ENCODE measurements around the gene BIN1. TPM values are rescaled to one million over a fixed set of nuclear protein-coding genes. Genes with fewer than 3 reads are reported as not detected.

BIN1 gene
- total RNA-seq, 1 experiment from 2014 or later = 58.6 TPM

GRCh38 chr2:127061375-127062273, 45.3 kb downstream of the BIN1 start:
- Histone ChIP-seq H3K27me3 (ENCODE audit: control insufficient read depth, insufficient read depth, low read length) (no peaks in the 10 kb centered on the region), H3K4me1 (ENCODE audit: control insufficient read depth, insufficient read depth, low read length) (peaks cover 22% of the 10 kb centered on the region), H3K4me3 (ENCODE audit: low read depth in 2 of 2, low read length in 2 of 2) (no peak overlapping the region), H3K27ac (ENCODE audit: low read length) (no peak overlapping the region), H3K36me3 (ENCODE audit: control insufficient read depth, insufficient read depth, low read length) (no peaks in the 10 kb centered on the region), H3K9me3 (ENCODE audit: control insufficient read depth, insufficient read depth, low read depth, low read length) (no peaks in the 10 kb centered on the region)
- intact Hi-C loops (cut with micrococcal nuclease; ENCODE audit: unreplicated experiment) (loop anchor here (10.0 kb wide), 1 partner anchor 113 kb away; no protein-coding TSS in a partner anchor), in situ Hi-C loops (cut with HindIII; ENCODE audit: low pct_unique_long_range_greater_than_20kb, low sequenced_read_pairs) (no loop called here)
- BruUV-seq (replicated peaks) = no TSS peak
- TF ChIP-seq POLR2AphosphoS5 (IDR thresholded peaks at IDR 0.05; ENCODE audit: low read depth, low read length) (no peak), TCF7L2 (IDR thresholded peaks at IDR 0.05; ENCODE audit: low read depth, low read length) (0 out of 2 replicates have a peak, but pooled peaks have one; percentile 29), SIN3A (IDR thresholded peaks at IDR 0.05; ENCODE audit: borderline replicate concordance, insufficient read depth, low read depth, low read length) (no peak), CTCF (IDR thresholded peaks at IDR 0.05) (no peak)
- TF ChIP-seq, protein P1, sequence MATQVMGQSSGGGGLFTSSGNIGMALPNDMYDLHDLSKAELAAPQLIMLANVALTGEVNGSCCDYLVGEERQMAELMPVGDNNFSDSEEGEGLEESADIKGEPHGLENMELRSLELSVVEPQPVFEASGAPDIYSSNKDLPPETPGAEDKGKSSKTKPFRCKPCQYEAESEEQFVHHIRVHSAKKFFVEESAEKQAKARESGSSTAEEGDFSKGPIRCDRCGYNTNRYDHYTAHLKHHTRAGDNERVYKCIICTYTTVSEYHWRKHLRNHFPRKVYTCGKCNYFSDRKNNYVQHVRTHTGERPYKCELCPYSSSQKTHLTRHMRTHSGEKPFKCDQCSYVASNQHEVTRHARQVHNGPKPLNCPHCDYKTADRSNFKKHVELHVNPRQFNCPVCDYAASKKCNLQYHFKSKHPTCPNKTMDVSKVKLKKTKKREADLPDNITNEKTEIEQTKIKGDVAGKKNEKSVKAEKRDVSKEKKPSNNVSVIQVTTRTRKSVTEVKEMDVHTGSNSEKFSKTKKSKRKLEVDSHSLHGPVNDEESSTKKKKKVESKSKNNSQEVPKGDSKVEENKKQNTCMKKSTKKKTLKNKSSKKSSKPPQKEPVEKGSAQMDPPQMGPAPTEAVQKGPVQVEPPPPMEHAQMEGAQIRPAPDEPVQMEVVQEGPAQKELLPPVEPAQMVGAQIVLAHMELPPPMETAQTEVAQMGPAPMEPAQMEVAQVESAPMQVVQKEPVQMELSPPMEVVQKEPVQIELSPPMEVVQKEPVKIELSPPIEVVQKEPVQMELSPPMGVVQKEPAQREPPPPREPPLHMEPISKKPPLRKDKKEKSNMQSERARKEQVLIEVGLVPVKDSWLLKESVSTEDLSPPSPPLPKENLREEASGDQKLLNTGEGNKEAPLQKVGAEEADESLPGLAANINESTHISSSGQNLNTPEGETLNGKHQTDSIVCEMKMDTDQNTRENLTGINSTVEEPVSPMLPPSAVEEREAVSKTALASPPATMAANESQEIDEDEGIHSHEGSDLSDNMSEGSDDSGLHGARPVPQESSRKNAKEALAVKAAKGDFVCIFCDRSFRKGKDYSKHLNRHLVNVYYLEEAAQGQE (IDR thresholded peaks at IDR 0.05; ENCODE audit: insufficient read depth in 1 of 2, low read depth in 2 of 2, low read length in 1 of 2) = no peak
- ATAC-seq (no peak), DNase-seq (ENCODE audit: low read depth, low spot score) (no peak)
- ChIA-PET CTCF (no interaction called here), POLR2A (no interaction called here)

DNA sequence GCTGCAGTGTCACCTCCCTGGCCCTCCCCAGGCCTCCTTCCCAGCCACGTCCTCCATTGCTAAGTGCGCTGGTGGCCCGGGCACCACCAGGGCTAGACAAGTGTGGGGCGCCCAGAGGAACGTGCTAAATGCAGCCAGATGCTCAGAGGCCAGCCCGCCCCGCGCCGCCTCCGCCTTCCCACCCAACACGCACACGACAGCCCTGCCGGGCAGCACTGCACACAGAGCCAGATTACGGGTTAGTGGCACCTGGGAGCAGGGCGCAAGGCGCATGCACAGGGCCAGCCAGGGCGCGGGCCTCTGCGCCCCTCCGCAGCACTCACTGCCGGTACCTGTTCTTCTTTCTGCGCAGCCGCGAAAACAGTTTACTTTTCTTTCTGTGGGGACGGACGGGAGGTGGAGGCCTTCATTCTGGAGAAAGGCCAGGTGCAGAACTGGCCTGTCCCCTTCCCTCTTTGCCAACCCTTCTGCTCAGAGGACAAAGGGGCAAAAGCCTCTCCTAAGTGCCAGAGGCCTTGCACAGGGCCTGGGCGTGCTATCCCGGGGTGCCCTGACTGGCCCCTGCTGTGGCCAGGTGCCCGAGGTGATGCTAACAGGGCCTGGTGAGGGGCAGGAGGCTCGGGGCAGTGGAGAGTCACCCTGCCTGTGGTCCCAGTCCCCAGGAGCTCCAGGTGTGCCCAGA, 46.5 kb downstream of the BIN1 start:
- intact Hi-C loops (cut with micrococcal nuclease; ENCODE audit: unreplicated experiment) = loop anchor here (10.0 kb wide), 1 partner anchor 114 kb away; no protein-coding TSS in a partner anchor
- ChIA-PET POLR2A (no interaction called here), CTCF (no interaction called here)
- Histone ChIP-seq H3K9me3 (ENCODE audit: control insufficient read depth, insufficient read depth, low read depth, low read length) (no peaks in the 10 kb centered on the region), H3K4me1 (ENCODE audit: control insufficient read depth, insufficient read depth, low read length) (peaks cover 18% of the 10 kb centered on the region), H3K4me3 (ENCODE audit: low read depth in 2 of 2, low read length in 2 of 2) (no peak overlapping the region), H3K27me3 (ENCODE audit: control insufficient read depth, insufficient read depth, low read length) (no peaks in the 10 kb centered on the region), H3K27ac (ENCODE audit: low read length) (no peak overlapping the region), H3K36me3 (ENCODE audit: control insufficient read depth, insufficient read depth, low read length) (no peaks in the 10 kb centered on the region)
- ATAC-seq = no peak
- in situ Hi-C loops (cut with HindIII; ENCODE audit: low pct_unique_long_range_greater_than_20kb, low sequenced_read_pairs) = no loop called here
- TF ChIP-seq CTCF (IDR thresholded peaks at IDR 0.05) (no peak), TCF7L2 (IDR thresholded peaks at IDR 0.05; ENCODE audit: low read depth, low read length) (no peak), SIN3A (IDR thresholded peaks at IDR 0.05; ENCODE audit: borderline replicate concordance, insufficient read depth, low read depth, low read length) (no peak), POLR2AphosphoS5 (IDR thresholded peaks at IDR 0.05; ENCODE audit: low read depth, low read length) (no peak)
- TF ChIP-seq, protein P1 (IDR thresholded peaks at IDR 0.05; ENCODE audit: insufficient read depth in 1 of 2, low read depth in 2 of 2, low read length in 1 of 2) = no peak
- no TSS peak for BruUV-seq (replicated peaks)
- DNase-seq (ENCODE audit: low read depth, low spot score) = no peak

Data from Panc1 (cell line).